Body of pancreas (tissue), 4 donors: Measurements from ENCODE around the gene SSBP1. TPM values are rescaled to one million over a fixed set of nuclear protein-coding genes. Genes with fewer than 3 reads are reported as not detected.

Source experiments
- ATAC-seq: fragments of 150-250 bp; one replicate; pipeline ENCODE4 v1.9.1; 2016
- DNase-seq, 4 donors: peaks; one replicate each; pipeline ENCODE4 v3.0.0-alpha.2; 2019
- H3K27ac ChIP-seq, 4 donors: fragments of 200-600 bp; sonication (generic); 1 replicate in 3 of 4; 2 replicates in 1 of 4; pipeline versions ENCODE4 v1.5.1 to v1.6.1; 2016 to 2019; ENCODE audit warnings: mild to moderate bottlenecking in 1 of 4, mixed read lengths in 1 of 4, moderate library complexity in 1 of 4
- H3K27me3 ChIP-seq, 2 donors: fragments of 200-600 bp; sonication (generic); one replicate each; pipeline ENCODE4 v1.6.0; 2016; ENCODE audit warnings: mild to moderate bottlenecking in 1 of 2
- H3K36me3 ChIP-seq, 2 donors: fragments of 200-600 bp; sonication (generic); replicated peaks in 1 of 2; 2 replicates each; pipeline ENCODE4 v1.5.1; 2016; ENCODE audit warnings: low read depth in 2 of 2; ENCODE audit not compliant: insufficient read depth in 1 of 2
- H3K4me1 ChIP-seq: fragments of 200-600 bp; sonication (generic); one replicate; pipeline ENCODE4 v1.6.0; 2016
- H3K4me3 ChIP-seq, 2 donors: fragments of 200-600 bp; sonication (generic); 1 replicate in 1 of 2; 2 replicates in 1 of 2; pipeline ENCODE4 v1.5.1; 2016 to 2019
- H3K9me3 ChIP-seq, 3 donors: fragments of 200-600 bp; sonication (generic); 1 replicate in 2 of 3; 2 replicates in 1 of 3; pipeline ENCODE4 v1.5.1; 2016
- CTCF ChIP-seq, 7 experiments: fragments of 450-650 bp in 4 of 7; fragments of 200-600 bp in 3 of 7; sonication (generic) in 3 of 7; IDR thresholded peaks; one replicate each; pipeline ENCODE4 v1.5.1; 2016 to 2019; ENCODE audit warnings: antibody characterized with exemption in 7 of 7
- POLR2A ChIP-seq, 3 donors: fragments of 450-650 bp; IDR thresholded peaks; one replicate each; pipeline ENCODE4 v1.6.1; 2016; ENCODE audit warnings: antibody characterized with exemption in 3 of 3, mild to moderate bottlenecking in 2 of 3
- WGBS, 2 donors: methylation state at CpG; one replicate each; pipeline ENCODE4 v1.1.5; 2017; 5-methylcytosine and 5-hydroxymethylcytosine counted together
- intact Hi-C: fragments of 100-400 bp; cut with DNase I; formaldehyde crosslinking; loops from one replicate; pipeline ENCODE4 v1.15.1; 2023
- total RNA-seq, 2 donors: library from RNA; depleted of rRNA; stranded (reverse); fragments of >200 nt; gene quantifications; one replicate each; pipeline ENCODE4 v1.1.0, GENCODE V29; 2016

The SSBP1 gene
- total RNA-seq, 2 donors from 2014 or later: 32.6 to 52.9 TPM

- H3K4me3 ChIP-seq: no peak overlapping the region
- peak overlapping the region in 3 of 4 donors; percentile 17 to 53 (median 43) for H3K27ac ChIP-seq
- ATAC-seq (peak; percentile 84), DNase-seq (peak; percentile 60 to 80 (median 74))
- H3K36me3 ChIP-seq: no peaks in the 10 kb centered on the region
- peaks cover 58% of the 10 kb centered on the region for H3K4me1 ChIP-seq
- intact Hi-C loops: no loop called here
- no peaks in the 10 kb centered on the region for H3K27me3 ChIP-seq
- WGBS, 2 donors: 13 to 31% methylated on average over 6 of the region's 6 CpGs
- TF ChIP-seq CTCF (IDR thresholded peaks at IDR 0.05) (no peak), POLR2A (IDR thresholded peaks at IDR 0.05) (no peak)
- H3K9me3 ChIP-seq: no peaks in the 10 kb centered on the region
Measured at GRCh38 chr7:141695803-141696289, 42.3 kb upstream of the SSBP1 start.

GRCh38 chr7:141696348-141696747 lies 41.8 kb upstream of the SSBP1 start:
- intact Hi-C loops: no loop called here

GRCh38 chr7:141697211-141697871 lies 40.8 kb upstream of the SSBP1 start:
- 69 to 71% methylated on average over 10 of the region's 10 CpGs for WGBS, 2 donors
- H3K4me1 ChIP-seq: peaks cover 60% of the 10 kb centered on the region
- no peaks in the 10 kb centered on the region for H3K27me3 ChIP-seq
- intact Hi-C loops: no loop called here
- DNase-seq (peak in 2 of 4 donors; percentile 45 to 54), ATAC-seq (no peak)
- no peak overlapping the region for H3K4me3 ChIP-seq
- no peak for TF ChIP-seq POLR2A (IDR thresholded peaks at IDR 0.05)
- peak overlapping the region in 2 of 4 donors; percentile 19 to 43 for H3K27ac ChIP-seq
- H3K9me3 ChIP-seq: no peaks in the 10 kb centered on the region
- H3K36me3 ChIP-seq: no peaks in the 10 kb centered on the region

More at GRCh38 chr7:141696348-141696747, 41.8 kb upstream of the SSBP1 start:
- peaks cover 60% of the 10 kb centered on the region for H3K4me1 ChIP-seq
- DNase-seq (no peak), ATAC-seq (no peak)
- no peak for TF ChIP-seq CTCF (IDR thresholded peaks at IDR 0.05)
- TF ChIP-seq POLR2A (IDR thresholded peaks at IDR 0.05): no peak
- no peaks in the 10 kb centered on the region for H3K27me3 ChIP-seq
- 19 to 20% methylated on average over 2 of the region's 2 CpGs for WGBS, 2 donors
- H3K4me3 ChIP-seq: no peak overlapping the region
- H3K27ac ChIP-seq: peak overlapping the region in 3 of 4 donors; percentile 19 to 53 (median 43)
- H3K36me3 ChIP-seq: no peaks in the 10 kb centered on the region
- H3K9me3 ChIP-seq: no peaks in the 10 kb centered on the region

DNA sequence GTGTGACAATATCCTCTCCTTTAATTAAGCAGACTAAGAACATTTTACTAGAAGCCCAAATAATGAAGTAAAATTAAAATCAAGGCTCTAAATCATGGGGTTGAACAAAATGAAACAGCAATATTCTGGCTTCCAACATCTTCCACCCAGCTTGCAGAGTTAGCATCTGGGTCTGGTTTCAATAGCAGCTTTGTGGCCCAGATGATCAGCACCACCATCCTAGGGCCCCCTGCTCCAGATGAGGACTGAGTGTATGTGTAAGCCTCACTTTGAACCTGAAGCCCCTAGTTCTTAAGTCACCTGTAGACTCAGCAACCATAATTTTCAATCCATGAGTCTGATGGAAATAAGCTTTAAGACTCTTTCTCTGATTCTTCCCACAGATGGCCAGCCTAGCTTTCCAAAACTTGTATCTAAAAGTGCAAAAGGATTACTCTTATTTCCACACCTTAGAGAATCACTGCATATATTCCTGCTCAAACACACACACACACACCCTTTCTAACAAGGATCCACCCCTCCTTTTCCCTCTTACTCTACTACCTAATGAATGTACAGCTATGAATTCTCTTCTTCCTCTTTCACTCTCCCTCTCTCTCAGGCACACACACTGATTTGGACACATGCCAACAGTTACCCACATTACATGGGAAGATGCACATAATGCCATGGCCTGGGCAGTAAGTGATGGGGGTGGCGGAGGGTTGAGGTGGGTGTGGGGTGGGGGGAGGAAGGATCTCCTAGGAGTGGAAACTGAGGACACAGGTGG lies 39.7 kb upstream of the SSBP1 start:
- WGBS, 2 donors: 85 to 89% methylated on average over 1 of the region's 1 CpG
- TF ChIP-seq CTCF (IDR thresholded peaks at IDR 0.05) (no peak), POLR2A (IDR thresholded peaks at IDR 0.05) (no peak)
- DNase-seq (peak in 1 of 4 donors; percentile 14), ATAC-seq (no peak)
- Histone ChIP-seq H3K27ac (peak overlapping the region in 1 of 4 donors; percentile 2), H3K4me3 (no peak overlapping the region), H3K36me3 (no peaks in the 10 kb centered on the region), H3K9me3 (no peaks in the 10 kb centered on the region), H3K27me3 (no peaks in the 10 kb centered on the region), H3K4me1 (peaks cover 68% of the 10 kb centered on the region)
- intact Hi-C loops: no loop called here

DNA sequence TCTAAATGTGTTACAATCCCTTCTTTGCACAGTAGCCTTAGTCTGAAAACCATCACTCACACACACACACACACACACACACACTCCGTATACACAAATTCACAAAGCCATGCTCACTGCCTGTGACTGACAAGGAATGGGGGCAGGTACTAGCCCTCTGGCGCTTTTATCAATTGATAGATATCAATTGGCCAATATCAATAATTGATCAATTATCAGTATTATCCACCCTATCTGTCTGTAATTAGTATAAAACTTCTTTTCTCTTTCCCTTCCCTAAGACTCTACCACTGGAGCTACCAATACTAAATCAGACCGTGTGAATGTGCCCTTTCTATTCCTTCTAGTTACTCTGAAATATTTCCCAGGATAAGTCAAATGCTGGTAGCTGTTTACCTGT lies 38.3 kb upstream of the SSBP1 start:
- Histone ChIP-seq H3K4me1 (peaks cover 66% of the 10 kb centered on the region), H3K9me3 (no peaks in the 10 kb centered on the region), H3K27ac (no peak overlapping the region), H3K4me3 (no peak overlapping the region), H3K36me3 (no peaks in the 10 kb centered on the region), H3K27me3 (no peaks in the 10 kb centered on the region)
- ATAC-seq (no peak), DNase-seq (no peak)
- 48% methylated on average over 3 of the region's 3 CpGs for WGBS, 2 donors
- TF ChIP-seq CTCF (IDR thresholded peaks at IDR 0.05) (no peak), POLR2A (IDR thresholded peaks at IDR 0.05) (no peak)
- intact Hi-C loops: no loop called here
